Stimulated activated CD4-positive, alpha-beta T cell treated with anti-CD3 and anti-CD28 coated beads, Interleukin-15, amount 100 ng/mL, for 1 hour (primary cell): ENCODE results near the gene CTH.
"Not testable (repeated sequence)": the region's sequence is repeated elsewhere in the genome, so short reads cannot be mapped to it uniquely, and the experiment has no call there.

Experiments
- DNase-seq, 2 donors: peaks; one replicate each; pipeline ENCODE4 v3.0.0-alpha.2; 2020; ENCODE audit warnings: low read depth in 1 of 2, low spot score in 1 of 2

CTH gene

GRCh38 chr1:70410604-70411359, at the start of gene CTH:
TSS of gene CTH (plus strand) at chr1:70411268. CDS start at chr1:70411416, 148 bp downstream.
- peak; percentile 74 to 84 for DNase-seq

- DNase-seq, result no peak
Measured at GRCh38 chr1:70361727-70362398, 49.2 kb upstream of the CTH start.

- no peak for DNase-seq
Measured at GRCh38 chr1:70364439-70364838, 46.6 kb upstream of the CTH start.

- not testable (repeated sequence) for DNase-seq
Measured at GRCh38 chr1:70366425-70366952, 44.6 kb upstream of the CTH start.

GRCh38 chr1:70366997-70367396, 44.1 kb upstream of the CTH start:
- not testable (repeated sequence) for DNase-seq

GRCh38 chr1:70367397-70367796, 43.7 kb upstream of the CTH start:
- not testable (repeated sequence) for DNase-seq

- DNase-seq, result not testable (repeated sequence)
Measured at GRCh38 chr1:70371586-70371985, 39.5 kb upstream of the CTH start.

- no peak for DNase-seq
Measured at GRCh38 chr1:70372426-70372825, 38.6 kb upstream of the CTH start.

GRCh38 chr1:70373580-70373979, 37.5 kb upstream of the CTH start:
- DNase-seq, result not testable (repeated sequence)

GRCh38 chr1:70376196-70376595, 34.9 kb upstream of the CTH start:
- no peak for DNase-seq

- no peak for DNase-seq
Measured at GRCh38 chr1:70382682-70383081, 28.4 kb upstream of the CTH start.

- no peak for DNase-seq
Measured at GRCh38 chr1:70383483-70383882, 27.6 kb upstream of the CTH start.

- no peak for DNase-seq
Measured at GRCh38 chr1:70384542-70384941, 26.5 kb upstream of the CTH start.

GRCh38 chr1:70385477-70385876, 25.6 kb upstream of the CTH start:
- DNase-seq, result no peak

GRCh38 chr1:70386121-70386520, 24.9 kb upstream of the CTH start:
- no peak for DNase-seq

GRCh38 chr1:70387507-70387906, 23.6 kb upstream of the CTH start:
- DNase-seq, result no peak

GRCh38 chr1:70392626-70393025, 18.4 kb upstream of the CTH start:
- no peak for DNase-seq

- DNase-seq, result no peak
Measured at GRCh38 chr1:70396607-70397006, 14.5 kb upstream of the CTH start.

- no peak for DNase-seq
Measured at GRCh38 chr1:70397013-70397412, 14.1 kb upstream of the CTH start.

GRCh38 chr1:70400335-70400734, 10.7 kb upstream of the CTH start:
- DNase-seq, result no peak

- DNase-seq, result no peak
Measured at GRCh38 chr1:70401974-70402373, 9.1 kb upstream of the CTH start.

- DNase-seq, result no peak
Measured at GRCh38 chr1:70403759-70404158, 7.3 kb upstream of the CTH start.
